ENCODE measurements around the gene NUAK1.

Gene NUAK1

DNA sequence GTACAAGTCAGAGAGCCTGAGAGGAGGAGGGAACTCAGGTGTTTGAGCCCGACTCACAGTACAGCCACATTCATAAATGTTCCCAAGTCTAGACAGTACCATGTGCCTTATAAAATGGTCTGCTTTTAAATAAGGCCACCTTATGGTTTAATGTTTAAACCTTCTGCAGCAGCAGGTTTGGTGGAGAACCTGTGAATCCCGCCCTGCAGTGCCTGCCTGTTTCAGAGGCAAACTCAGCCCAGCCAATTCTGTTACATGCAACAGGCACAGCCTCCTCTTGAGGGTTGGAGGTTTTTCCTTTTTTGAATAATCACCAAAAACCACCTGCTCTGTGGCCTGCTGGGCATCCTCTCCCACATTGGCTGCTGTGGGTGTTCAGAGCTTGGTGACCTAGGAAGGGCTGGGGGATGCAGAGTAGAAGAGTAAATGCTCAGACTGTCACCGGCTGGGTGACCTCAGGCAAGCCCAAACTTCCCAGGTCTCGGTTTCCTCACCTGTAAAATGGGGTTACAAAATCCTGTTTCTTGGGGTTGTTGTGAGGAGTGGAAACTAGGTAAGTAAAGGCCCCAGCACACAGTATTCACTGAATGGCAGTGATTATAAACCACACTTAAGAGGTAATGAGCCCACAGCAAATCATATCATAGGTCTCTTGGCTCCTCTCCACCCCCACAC, 28.0 kb downstream of the NUAK1 start:
- no peak for DNase-seq (ENCODE audit: low read depth in 1 of 2, low spot score in 1 of 2)

DNA sequence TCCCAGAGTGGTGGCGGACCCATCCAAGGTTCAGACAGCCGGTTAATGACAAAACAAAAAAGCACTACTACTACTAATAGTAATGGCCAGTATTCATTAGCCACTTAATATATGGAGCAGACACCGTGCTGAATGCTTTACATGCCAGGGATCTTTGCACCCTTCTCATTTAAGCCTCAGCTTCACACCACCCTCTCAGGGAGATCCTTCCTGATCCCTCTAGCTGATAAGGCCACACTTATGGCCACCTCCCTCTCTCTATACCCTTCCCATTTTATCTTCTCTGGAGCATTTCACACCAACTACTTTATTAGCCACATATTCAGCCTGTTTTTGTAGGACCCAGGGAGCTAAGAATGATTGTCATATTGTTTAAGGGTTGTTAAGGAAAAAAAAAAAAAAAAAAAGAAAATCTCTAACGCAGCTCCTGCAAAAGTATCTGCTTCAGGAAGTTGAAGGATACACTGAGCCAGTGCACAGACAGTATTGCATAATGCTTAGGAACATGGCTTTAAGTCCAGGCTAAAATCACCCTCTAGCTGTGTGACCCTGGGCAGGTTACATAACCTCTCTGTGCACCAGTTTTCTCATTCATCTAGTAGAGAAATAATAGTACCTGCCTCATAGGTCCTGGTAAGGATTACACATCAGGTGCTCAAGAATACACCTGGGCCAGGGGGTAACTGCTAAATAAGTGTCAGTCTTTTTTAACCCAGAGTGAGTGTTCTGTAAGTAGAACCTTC, 29.4 kb downstream of the NUAK1 start:
- no peak for DNase-seq (ENCODE audit: low read depth in 1 of 2, low spot score in 1 of 2)

DNA sequence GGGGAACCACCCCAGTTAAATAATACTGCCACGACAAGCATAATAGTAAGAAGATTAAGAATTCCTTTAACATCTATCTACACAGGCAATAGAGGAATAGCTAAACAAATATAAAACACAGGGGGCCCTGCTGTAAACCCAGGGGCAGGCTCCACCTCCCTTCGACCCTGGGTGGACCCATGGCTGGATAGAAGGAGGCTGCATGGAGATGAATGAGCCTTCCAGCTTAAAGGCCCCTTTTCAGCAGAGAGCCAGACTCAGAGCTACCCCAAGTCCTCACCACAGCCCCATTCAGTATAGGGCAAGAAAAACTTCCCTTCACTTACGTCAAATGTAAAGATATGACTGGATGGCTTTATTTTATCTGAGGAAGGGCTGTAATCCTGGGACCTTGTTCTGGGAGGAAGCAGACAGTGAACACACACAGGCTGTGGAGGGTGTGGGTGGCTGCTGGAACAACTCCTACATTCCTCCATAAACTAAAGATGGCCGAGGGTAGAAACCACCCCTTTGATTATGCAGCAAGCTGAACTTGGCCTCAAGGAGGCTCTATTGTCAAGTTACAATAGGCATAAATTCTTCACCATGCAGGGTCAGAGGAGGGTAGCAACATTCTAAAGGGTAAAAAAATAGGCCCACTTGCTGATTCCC, 30.4 kb downstream of the NUAK1 start:
- no peak for DNase-seq (ENCODE audit: low read depth in 1 of 2, low spot score in 1 of 2)

DNA sequence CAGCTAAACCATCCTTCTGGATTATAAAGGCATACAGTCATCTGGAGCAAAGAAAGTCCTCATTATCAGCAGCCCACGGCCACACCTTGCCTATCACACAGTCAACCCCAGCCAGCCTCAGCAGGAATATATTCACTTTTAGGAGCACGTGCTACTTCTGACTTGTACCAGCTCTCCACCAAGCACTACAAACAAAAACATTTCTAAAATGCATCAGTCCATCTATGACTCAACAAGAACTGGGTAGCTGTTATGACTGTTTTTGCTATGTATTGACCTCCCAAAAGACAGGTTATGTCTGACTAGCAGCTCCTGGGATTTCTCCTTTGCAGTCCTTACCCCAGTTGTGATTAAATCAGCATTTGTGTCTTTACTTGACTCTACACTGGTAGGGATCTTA, 31.2 kb downstream of the NUAK1 start:
- DNase-seq (ENCODE audit: low read depth in 1 of 2, low spot score in 1 of 2), result no peak

DNA sequence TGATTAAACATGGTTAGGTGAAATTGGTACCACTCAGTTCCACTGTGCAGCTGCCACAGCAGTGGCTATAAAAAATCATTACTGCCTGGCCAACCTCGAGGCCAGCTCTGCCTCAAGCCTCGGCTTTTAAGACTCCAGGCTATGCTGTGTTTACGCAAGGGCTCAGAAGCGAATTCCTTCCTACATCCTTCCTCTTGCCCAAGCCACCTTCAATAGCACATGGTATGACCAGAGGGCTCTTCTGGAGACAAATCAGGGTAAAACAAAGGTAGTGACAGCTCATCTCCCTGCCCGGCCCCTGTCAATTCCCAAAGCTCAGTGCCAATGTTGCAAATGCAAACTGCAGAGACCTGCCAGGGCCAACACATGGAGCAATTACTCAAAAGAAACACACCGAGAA, 31.9 kb downstream of the NUAK1 start:
- DNase-seq (ENCODE audit: low read depth in 1 of 2, low spot score in 1 of 2), result no peak

DNA sequence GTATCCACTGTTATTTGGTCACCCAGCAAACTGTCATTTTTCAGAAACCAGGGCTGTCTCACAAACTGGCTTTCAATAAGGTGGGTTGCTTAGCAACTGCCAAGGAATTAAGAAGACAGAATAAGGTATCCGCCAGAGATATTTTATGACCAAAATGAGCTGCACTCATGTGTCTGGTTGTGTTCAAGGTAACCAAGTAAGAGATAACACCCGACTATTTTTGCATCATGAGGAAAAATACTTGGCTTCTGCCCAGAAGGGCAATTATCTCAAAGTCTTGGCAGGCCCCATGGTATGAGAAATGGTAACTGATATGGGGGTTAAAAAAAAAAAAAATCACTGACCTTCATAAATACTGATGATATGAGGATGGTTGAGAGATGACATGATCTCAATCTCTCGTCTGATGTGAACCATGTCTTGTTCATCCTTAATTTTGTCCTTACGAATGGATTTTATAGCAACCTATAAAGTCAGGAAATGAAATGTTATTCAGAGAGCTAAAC, 32.6 kb downstream of the NUAK1 start:
- DNase-seq (ENCODE audit: low read depth in 1 of 2, low spot score in 1 of 2), result no peak

DNA sequence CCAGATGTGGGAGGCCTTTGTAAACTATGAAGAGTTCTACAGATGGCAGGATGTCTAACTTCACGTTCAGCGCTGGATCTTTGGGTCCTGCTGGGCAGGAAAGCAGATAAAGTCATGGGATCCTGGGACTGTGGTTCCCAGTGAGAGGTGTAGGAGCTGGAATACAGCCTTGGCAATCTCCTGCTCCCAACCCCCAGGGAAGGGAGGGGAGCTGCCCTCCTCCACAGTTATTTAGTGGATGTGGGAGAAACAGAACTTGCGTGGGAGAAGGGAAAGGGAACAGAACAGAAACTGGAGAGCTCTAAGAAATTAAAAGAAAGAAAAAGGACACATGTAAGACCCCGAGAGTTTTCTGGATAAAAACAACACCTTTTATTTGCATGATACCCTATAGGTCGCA, 37.0 kb downstream of the NUAK1 start:
- DNase-seq (ENCODE audit: low read depth in 1 of 2, low spot score in 1 of 2), result no peak

DNA sequence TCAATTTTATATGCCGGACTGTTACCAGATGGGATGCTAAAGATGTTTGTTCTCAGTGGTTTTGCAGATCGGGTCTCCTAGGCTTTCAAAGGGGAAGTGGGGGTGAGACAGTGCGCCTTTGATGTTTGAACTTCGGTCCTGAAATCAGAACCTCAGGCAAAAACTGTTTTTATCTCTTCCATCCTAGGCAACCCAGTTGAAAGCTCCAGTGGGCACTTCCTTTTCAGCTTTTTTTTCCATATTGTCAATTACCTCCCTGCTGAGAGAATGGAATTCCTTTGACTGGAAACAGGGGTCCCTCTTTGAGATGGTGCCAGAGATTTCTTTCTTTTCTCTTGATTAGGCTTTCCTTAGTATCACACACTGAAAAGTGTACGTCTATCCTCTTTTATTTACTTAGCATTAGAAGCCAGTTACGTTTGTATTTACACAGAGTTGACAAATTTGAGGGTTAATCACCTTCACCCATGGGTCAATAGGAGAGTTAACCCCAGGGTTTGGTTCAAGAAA, 40.0 kb downstream of the NUAK1 start:
- no peak for DNase-seq (ENCODE audit: low read depth in 1 of 2, low spot score in 1 of 2)

DNA sequence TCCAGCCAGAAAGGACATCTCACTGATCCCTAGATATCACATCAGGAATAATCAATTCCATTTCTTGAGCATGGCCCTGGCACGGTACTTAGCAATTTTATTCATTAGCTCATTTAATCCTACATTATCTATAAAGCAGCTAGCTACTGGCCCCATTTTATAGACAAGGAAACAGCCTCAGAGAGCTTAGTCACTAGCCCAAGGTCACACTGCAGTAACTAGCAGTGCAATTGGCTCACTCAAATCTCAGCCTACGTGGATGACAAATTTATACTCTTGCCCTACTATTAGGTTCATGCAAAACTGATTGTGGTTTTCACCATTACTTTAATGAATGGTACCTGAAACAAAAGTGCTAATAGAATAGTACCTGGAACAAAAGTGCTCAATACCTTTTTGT, 41.7 kb downstream of the NUAK1 start:
- DNase-seq (ENCODE audit: low read depth in 1 of 2, low spot score in 1 of 2), result no peak

DNA sequence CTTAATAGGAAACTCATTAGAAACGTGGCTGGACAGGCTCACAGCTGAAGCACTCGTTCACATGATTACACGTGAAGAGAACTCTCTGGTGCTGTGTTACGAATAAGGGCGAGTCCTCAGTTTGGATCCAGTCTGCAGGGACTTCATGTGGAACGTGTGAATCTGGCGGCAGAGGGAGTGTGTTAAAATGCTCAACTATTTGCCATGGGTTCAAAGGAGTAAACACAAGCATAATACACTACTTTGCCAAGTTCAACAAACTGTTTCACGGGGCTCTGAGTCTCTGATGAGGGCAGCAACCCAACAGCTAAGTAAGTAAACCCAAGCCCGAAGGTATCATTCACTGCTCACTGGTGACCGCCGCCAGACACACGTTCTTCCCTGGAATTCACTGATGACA, 42.4 kb downstream of the NUAK1 start:
- DNase-seq (ENCODE audit: low read depth in 1 of 2, low spot score in 1 of 2), result no peak

DNA sequence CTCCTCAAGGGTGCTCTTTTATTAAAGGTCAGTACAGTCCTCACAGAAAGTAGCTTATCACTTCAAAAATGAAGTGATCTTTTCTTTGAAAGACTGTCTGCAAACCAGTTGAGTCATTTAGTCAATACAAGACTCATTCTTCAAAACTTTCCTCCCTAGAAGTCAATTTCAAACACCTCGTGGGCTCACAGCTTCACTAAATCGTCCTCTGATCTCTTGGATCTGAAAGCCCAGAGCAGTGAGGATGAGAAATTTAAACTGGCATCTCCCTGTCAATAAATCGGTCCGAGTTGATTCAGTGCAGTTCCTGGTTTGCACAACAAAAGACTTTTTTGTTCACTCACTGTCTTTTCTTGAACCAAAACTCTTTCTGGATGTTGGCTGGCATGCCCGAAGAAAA, 44.5 kb downstream of the NUAK1 start:
- DNase-seq (ENCODE audit: low read depth in 1 of 2, low spot score in 1 of 2), result no peak

DNA sequence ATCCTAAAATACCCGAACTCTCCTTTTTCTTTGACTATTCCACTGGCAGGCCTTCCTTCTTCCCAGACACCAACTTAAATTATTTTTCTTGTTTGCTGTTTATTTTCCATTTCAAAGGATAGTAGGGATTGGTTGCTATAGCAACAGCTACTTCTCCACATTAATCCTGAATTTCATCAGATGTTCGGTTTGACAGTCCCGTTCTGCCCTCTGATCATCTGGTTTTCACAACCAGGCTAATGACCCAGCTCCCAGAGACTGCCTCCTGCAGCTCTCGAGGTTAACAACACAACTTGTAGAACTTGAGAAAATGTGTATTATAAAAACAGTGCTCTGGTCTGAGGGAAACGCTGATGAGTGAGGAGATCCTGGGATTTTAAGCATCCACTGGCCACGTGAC, 45.5 kb downstream of the NUAK1 start:
- DNase-seq (ENCODE audit: low read depth in 1 of 2, low spot score in 1 of 2), result no peak

DNA sequence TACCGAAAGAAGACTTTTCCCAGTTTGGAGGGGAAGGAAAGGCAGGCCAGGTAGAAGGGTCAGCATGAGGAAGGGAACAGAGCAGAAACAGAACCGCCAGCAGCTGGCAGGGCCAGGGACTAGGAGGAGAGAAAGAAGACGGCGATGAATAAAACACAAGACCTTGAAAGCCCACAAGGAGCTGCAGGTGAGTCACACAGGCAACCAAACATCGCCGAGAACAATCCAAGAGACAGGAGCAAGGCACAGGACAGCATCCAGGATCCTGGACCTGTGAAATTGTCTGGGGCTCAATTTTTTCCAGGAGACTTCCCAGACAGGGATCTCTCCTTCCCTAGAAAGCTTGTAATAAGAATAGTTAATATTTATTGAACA, 47.3 kb downstream of the NUAK1 start:
- no peak for DNase-seq (ENCODE audit: low read depth in 1 of 2, low spot score in 1 of 2)

DNA sequence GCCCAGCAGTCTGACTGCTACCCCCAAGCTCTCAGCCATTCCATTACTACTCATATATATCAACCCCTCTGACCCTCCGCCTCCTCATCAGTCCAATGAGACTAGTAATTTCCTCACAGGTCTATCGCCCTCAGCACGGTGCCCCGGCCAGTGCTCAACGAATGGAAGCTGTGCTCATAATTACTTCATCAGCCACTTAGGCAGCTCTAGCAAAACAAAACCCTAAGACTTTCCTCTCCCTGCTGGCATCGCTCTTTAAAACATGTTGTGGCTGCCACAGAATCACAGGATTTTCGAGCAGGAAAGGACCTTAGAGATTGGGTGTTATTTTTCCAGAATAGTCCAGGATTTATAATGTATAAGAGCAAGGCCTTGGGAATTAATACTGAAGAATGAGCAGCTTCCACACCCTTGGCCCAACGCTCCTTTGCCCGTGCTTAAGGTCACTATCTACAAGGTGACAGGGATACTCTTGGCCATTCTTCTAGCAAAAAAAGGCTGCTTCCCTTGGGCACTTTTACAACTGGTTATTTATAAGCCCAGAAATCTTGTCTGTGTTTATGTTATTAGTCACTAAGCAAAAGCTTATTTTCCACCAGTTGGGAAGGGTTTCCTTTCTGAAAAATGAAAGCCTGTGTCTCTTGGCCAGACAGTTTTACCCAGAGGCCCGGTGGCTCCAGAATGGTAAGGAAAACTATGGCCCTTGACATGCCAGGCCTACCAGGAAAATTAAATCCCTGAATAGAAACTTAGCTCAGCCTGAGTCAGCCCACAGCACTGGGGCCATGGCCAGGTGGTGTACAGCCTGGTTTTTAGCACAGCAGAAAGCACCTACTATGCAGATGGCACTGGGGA, 47.9 kb downstream of the NUAK1 start:
- no peak for DNase-seq (ENCODE audit: low read depth in 1 of 2, low spot score in 1 of 2)

DNA sequence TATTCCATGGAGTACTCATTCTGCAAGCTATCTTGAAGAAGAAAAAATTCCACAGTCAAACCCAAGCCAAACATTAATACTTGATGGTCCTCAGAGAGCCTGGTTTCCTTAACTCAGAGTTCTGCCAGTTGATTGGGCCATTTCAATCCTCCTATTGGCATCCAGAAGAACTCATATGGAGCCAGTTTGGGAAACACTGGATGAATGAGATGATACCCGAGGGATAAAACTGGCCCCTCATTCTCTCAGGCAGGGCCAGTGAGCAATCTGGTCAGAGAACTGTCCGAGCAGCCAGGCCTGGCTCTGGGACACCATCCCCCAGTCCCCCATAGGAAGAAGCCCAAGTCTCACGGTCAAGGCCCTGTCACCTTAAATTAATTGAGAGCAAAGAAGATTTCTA, 48.8 kb downstream of the NUAK1 start:
- no peak for DNase-seq (ENCODE audit: low read depth in 1 of 2, low spot score in 1 of 2)

DNA sequence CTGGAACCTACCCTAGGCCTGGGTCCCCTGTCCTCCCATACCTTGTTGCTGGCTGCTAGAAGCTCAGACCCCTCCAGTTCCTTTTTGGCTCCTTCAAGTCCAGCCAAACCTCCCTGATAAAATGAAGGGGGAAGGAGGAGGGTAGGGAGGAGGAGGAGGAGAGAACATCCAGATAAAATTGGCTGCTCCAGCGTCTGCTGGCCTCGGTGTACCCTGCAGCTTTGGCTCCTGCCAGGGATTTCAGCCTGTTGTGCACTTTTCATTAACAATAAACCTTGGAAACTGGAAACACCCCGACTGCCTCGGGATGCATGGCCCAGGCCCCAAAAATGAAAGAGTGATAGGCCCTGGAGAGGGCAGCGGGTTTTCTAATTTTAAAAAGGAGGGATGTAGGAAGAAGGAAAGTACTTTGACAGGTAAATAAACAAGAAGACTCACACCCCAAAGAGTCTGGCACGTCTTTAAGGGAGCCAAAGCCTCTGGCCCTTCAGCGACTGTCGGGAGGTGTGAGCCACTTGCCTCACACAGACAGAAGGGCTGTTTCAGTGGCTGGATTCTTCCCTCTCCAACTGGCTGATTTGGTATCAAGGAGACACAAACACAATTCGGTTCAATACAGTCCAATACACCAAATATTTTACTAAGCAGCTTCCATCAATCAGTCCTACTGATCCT, 49.8 kb downstream of the NUAK1 start:
- no peak for DNase-seq (ENCODE audit: low read depth in 1 of 2, low spot score in 1 of 2)

DNA sequence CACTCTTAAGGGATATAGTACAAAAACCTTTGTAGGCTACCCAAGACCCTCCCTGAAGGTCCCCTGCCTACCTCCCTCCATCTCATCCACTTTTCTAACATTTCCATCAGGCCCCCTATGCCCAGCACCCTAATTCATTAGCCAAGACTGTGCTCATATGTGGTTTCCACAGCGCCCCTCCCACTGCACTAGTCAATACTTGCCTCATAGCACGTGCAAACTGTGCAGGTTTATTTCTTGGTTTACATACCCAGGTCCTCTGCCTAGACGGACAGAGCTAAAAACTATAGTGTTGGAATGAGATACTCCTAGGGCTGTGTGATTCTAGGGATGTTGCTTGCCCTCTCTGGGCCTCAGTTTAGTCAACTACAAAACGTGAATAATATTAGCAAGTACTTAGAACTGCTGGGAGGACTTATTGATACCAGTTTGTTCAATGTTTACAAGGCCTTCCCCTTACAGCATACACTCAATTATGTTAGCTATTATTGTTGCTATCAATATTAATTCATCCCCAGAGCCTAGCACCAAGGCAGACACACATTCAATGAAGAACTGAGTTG, 50.4 kb downstream of the NUAK1 start:
- DNase-seq (ENCODE audit: low read depth in 1 of 2, low spot score in 1 of 2), result no peak

DNA sequence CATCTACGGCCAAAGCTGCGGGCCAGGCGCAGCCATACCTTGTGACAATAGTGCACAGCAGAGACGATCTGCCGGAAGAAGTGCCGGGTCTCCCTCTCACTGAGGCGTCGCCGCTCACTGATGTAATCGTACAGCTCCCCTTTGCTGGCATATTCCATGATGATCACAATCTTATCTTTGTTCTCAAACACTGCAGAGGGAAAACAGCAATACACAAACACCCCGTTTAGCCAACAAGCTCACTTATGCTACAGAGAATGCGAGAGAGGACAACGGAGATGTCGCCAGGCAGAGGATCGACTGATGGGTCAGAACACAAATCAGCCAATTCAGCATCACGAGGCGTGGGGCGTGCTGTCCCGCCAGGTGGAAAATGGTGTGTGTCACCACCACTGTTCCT, 52.1 kb downstream of the NUAK1 start:
- DNase-seq (ENCODE audit: low read depth in 1 of 2, low spot score in 1 of 2), result no peak

DNA sequence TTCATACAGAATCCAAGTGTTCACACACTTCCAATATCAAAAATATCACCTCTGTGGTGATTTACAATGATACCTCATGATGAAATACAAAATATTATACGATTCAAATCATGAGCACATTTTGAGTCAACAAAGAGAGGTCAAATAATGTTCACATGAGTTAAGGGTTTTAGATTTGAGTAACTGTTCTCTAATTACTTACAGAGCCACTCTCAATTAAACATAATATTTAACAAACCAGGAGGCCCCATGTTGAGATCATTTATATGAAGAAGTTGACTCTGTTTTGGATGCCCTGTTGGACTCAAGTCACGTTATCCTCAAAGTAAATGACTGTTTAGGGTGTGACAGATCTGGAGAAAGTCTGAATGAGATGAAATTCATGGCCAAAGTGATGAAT, 53.5 kb downstream of the NUAK1 start:
- DNase-seq (ENCODE audit: low read depth in 1 of 2, low spot score in 1 of 2), result no peak

DNA sequence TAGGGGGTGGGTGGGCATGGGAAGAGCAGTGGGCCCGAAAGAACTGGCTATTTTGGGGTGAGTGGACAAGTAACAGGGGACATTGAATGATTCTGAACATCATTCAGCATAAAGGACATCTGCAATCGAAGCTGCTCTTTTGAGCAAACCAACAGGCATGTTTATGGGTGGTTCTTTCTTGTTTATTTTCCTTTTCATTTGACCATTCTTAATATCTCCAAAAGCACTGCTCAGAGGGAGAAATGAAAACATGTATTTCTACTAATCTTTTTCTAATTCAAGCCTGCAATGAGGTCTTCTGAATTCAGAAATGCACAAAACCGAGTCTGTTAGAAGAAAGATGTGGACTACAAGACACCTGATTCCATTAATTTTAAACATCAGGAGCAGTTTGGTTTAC, 54.0 kb downstream of the NUAK1 start:
- no peak for DNase-seq (ENCODE audit: low read depth in 1 of 2, low spot score in 1 of 2)
